C4-2B (cell line): ENCODE measurements around the gene FBRSL1.

ENCODE experiments used
- ZFX ChIP-seq: fragments of 450-650 bp; IDR thresholded peaks from 2 replicates; pipeline ENCODE4 v1.6.1; 2017
- TF ChIP-seq, protein P1 (sequence below): fragments of 450-650 bp; conservative IDR thresholded peaks from 2 replicates; pipeline ENCODE4 v1.5.1; 2017; ENCODE audit warnings: mild to moderate bottlenecking

GRCh38 chr12:132521712-132522292 lies 31.9 kb downstream of the FBRSL1 start:
- TF ChIP-seq, protein P1, sequence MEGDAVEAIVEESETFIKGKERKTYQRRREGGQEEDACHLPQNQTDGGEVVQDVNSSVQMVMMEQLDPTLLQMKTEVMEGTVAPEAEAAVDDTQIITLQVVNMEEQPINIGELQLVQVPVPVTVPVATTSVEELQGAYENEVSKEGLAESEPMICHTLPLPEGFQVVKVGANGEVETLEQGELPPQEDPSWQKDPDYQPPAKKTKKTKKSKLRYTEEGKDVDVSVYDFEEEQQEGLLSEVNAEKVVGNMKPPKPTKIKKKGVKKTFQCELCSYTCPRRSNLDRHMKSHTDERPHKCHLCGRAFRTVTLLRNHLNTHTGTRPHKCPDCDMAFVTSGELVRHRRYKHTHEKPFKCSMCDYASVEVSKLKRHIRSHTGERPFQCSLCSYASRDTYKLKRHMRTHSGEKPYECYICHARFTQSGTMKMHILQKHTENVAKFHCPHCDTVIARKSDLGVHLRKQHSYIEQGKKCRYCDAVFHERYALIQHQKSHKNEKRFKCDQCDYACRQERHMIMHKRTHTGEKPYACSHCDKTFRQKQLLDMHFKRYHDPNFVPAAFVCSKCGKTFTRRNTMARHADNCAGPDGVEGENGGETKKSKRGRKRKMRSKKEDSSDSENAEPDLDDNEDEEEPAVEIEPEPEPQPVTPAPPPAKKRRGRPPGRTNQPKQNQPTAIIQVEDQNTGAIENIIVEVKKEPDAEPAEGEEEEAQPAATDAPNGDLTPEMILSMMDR, result no peak
- no peak for TF ChIP-seq ZFX
